Mammary epithelial cell (primary cell): ENCODE measurements around the gene ARHGAP9.

Experiments used
- CTCF ChIP-seq, 2 donors: IDR thresholded peaks in 1 of 2; conservative IDR thresholded peaks in 1 of 2; 2 replicates each; pipeline ENCODE4 v1.5.1; 2011 to 2012; ENCODE audit warnings: inconsistent platforms in 2 of 2, low read length in 2 of 2, mild to moderate bottlenecking in 2 of 2, control low read depth in 1 of 2, low read depth in 1 of 2; ENCODE audit not compliant: insufficient read depth in 1 of 2; ENCODE audit errors: extremely low read depth in 1 of 2
- EZH2 ChIP-seq: IDR thresholded peaks from 2 replicates; pipeline ENCODE4 v1.6.1; 2012; ENCODE audit warnings: low read length, inconsistent platforms, borderline replicate concordance

- TF ChIP-seq CTCF (conservative IDR thresholded peaks at IDR 0.05 in 1 of 2, IDR thresholded peaks at IDR 0.05 in 1 of 2; ENCODE audit: extremely low read depth in 1 of 2, insufficient read depth in 1 of 2, low read depth in 1 of 2, low read length in 2 of 2) (no peak), EZH2 (no peak)
Observed at GRCh38 chr12:57481671-57482070, 2.0 kb upstream of the ARHGAP9 start.
